Gastrocnemius medialis (tissue), 4 donors: ENCODE results near the gene PPP2R5A.

Experiments
- POLR2A ChIP-seq, 2 donors: fragments of 450-650 bp; IDR thresholded peaks; one replicate each; pipeline ENCODE4 v1.6.1; 2017; ENCODE audit warnings: antibody characterized with exemption in 2 of 2, mild to moderate bottlenecking in 2 of 2, moderate library complexity in 2 of 2
- TF ChIP-seq, protein P1 (sequence below), 5 experiments: fragments of 450-650 bp in 3 of 5; fragments of 200-600 bp in 2 of 5; sonication (generic) in 2 of 5; IDR thresholded peaks in 4 of 5; conservative IDR thresholded peaks in 1 of 5; 1 replicate in 4 of 5; 2 replicates in 1 of 5; pipeline ENCODE4 v1.5.1; 2016 to 2019; ENCODE audit warnings: antibody characterized with exemption in 5 of 5, mild to moderate bottlenecking in 3 of 5, moderate library complexity in 3 of 5

- TF ChIP-seq, protein P1, sequence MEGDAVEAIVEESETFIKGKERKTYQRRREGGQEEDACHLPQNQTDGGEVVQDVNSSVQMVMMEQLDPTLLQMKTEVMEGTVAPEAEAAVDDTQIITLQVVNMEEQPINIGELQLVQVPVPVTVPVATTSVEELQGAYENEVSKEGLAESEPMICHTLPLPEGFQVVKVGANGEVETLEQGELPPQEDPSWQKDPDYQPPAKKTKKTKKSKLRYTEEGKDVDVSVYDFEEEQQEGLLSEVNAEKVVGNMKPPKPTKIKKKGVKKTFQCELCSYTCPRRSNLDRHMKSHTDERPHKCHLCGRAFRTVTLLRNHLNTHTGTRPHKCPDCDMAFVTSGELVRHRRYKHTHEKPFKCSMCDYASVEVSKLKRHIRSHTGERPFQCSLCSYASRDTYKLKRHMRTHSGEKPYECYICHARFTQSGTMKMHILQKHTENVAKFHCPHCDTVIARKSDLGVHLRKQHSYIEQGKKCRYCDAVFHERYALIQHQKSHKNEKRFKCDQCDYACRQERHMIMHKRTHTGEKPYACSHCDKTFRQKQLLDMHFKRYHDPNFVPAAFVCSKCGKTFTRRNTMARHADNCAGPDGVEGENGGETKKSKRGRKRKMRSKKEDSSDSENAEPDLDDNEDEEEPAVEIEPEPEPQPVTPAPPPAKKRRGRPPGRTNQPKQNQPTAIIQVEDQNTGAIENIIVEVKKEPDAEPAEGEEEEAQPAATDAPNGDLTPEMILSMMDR (IDR thresholded peaks at IDR 0.05 in 4 of 5, conservative IDR thresholded peaks at IDR 0.05 in 1 of 5), result no peak
- no peak for TF ChIP-seq POLR2A (IDR thresholded peaks at IDR 0.05)
These were observed 79.8 kb downstream of the PPP2R5A start for GRCh38 chr1:212364985-212365384.
